ENCODE data around the gene GOLGA8B.
"Not testable (repeated sequence)": the region's sequence is repeated elsewhere in the genome, so short reads cannot be mapped to it uniquely, and the experiment has no call there.

Gene GOLGA8B

GRCh38 chr15:34594361-34594760, 10.9 kb upstream of the GOLGA8B start:
- no peak for DNase-seq

DNA sequence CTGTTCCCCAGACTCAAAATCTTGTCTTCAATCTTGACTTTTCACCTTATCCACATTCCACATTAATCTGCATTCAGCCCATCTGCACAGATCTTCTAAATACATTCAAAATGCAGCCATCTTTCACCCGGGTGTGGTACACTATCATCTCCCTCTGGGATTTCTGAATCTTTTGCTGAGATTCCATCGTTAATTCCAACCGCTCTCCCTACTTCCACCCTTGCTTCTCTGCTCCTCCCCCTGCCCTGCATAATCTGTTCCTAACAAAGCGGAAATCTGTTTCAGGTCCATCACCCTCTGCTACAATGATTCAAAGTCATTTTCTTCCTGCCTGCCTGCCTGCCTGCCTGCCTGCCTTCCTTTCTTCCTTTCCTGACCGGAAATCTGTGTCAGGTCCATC, 7.9 kb upstream of the GOLGA8B start:
- no peak for DNase-seq

DNA sequence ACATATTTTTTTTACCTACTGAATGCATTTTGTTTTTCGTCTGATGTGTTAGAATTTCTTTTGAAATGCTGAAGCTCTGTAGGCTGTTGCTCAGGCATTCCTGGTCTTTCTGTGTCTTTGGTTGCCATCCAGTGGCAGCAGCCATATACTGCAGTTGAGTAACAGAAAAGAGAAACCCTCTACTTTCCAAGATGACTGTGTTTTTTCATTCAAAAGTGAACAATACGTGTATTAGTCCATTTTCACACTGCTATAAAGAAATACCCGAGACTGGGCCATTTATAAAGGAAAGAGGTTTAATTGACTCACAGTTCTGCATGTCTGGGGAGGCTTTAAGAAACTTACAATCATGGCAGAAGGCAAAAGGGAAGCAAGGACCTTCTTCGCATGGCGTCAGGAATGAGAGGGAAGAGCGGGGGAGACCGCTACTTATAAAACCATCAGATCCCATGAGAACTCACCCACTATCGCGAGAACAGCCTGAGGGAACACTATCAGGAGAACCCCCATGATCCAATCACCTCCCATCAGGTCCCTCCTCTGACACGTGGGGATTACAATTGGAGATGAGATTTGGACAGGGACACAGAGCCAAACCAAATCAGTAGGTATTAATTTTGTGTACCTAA, 4.7 kb upstream of the GOLGA8B start:
- peak; percentile 59 to 78 for DNase-seq

DNA sequence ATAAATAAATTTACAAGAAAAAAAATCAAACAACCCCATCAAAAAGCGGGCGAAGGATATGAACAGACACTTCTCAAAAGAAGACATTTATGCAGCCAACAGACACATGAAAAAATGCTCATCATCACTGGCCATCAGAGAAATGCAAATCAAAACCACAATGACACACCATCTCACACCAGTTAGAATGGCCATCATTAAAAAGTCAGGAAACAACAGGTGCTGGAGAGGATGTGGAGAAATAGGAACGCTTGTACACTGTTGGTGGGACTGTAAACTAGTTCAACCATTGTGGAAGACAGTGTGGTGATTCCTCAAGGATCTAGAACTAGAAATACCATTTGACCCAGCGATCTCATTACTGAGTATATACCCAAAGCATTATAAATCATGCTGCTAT, 2.5 kb upstream of the GOLGA8B start:
- DNase-seq, result not testable (repeated sequence)

DNA sequence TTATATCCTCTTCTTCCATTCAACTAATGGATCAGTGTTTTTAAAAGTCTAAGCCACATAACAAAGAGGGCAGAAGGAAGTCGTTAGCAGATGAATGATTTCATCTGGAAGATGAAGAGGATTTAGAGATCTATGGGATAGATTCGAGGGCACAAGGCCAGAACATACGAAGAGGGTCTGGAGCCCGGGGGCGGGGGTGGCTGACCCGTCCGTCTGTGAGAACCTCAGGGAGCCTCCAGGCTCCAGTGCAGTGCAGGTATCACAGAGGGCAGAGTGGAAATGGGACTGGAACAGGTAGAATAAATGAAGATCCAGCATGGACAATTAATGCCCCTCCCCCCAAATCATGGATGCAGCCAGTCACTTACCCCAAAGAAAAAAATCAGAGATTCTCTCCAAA, 1.5 kb upstream of the GOLGA8B start:
- DNase-seq, result no peak

DNA sequence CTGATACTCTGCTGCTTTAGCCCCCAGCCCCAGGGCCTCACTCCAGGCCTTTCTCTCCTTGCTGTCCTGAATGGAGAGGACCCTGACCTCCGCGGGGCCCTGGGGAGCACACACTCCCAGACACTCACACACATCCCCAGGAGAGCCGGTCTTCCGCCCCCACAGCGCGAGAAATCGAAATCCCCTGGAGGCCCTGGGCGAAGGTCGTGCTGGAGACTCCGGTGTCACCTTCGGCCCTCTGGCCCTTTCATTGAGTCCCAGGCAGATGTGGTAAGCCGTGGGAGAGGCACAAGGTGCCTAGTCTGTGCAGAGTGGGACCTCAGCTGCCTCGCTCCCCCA, 848 bp upstream of the GOLGA8B start:
- DNase-seq, result peak in 1 of 2 donors; percentile 0

DNA sequence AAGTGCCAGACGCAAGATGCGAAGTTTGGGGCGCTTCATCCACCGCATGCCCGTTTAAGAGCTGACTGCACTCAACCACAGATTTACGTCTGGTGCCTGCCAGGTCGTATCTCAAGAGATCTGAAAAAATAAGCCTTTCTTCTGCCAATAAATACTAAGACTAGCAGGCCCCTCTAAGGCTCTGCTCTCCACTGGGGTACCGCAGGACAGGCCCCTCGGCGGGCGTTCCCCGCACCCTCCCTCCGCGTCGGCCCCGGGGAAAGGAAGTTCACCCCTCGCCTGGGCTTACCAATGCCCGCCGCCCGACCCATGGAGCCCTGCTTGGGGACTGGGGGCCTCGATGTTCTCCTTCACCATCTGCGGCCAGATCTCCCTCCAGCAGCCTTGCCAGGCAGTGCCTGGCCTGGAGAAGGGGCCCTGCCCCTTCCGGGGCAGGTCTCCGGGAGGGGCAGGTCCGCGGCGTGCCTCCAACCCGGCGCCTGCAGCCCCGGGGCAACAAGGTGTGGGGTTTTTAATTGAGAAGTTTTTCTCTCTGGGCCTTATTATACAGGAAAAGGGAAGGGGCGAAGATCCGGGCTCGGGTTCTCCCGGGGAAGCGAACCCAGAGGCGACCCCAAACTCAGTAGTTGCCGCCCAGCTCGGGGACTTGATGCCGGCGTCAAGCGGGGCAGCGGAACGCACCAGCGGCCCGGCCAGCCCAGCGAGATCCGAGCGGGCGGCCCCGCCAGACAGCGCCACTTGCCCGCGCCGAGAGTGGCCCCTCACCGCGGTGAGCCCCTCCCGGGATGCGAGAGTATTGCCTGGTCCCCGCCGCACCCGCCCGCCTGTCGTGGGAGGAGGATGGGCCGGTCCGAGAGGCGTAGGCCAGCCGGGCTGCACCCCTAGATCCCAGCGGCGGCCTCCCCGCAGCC, 735 bp downstream of the GOLGA8B start:
- DNase-seq, result peak in 1 of 2 donors; percentile 42

- DNase-seq, result not testable (repeated sequence)
Measured at GRCh38 chr15:34581687-34582460, 1.6 kb downstream of the GOLGA8B start.

GRCh38 chr15:34581043-34581365, 2.4 kb downstream of the GOLGA8B start:
- DNase-seq, result no peak

GRCh38 chr15:34580251-34581042, 3.0 kb downstream of the GOLGA8B start:
- not testable (repeated sequence) for DNase-seq

- DNase-seq, result no peak
Measured at GRCh38 chr15:34578283-34578674, 5.2 kb downstream of the GOLGA8B start.

DNA sequence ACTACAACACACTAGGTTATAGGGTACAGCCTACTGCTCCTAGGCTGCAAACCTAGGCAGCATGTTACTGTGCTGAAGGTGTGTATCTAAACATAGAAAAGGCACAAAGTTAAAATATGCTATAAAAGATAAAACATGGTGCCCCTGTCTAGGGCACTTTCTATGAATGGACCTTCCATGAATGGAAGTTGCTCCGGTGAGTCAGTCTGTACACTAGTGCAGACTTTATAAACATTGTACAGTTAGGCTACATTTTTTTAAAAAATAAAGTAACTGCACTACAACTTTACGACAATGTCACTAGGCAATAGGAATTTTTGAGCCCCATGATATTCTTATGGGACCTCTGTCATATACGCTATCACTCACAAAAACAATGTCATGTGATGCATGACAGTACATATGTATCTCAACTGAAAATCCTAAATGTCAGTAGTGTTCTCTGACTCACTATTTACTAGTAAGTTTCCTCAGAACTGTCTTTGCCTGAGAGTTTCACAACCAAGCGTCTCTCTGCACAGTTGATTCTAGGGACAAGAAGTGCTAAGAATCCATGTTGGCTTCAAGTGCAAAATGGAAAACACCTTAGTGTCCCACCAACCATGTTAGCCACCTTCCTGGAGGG, 5.7 kb downstream of the GOLGA8B start:
- not testable (repeated sequence) for DNase-seq

DNA sequence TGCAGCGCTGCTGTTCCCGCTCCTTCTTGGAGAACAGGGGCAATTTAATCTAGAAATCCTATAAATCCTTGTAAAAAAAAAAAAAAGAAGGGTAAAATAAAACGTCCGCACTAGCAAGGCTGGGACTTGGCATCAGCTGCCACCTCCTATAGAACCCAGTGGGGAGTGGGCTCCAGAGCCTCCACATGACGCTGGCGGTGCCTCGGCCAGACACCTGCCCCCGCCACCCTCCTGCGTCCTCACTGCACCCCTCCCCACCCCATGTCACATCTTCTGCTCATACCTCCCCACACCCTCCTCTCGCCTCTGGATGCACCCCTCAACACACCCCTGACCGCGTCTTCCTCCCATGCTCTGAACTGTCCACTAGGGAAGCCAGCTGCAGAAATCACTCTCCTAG, 8.4 kb downstream of the GOLGA8B start:
- DNase-seq, result not testable (repeated sequence)

DNA sequence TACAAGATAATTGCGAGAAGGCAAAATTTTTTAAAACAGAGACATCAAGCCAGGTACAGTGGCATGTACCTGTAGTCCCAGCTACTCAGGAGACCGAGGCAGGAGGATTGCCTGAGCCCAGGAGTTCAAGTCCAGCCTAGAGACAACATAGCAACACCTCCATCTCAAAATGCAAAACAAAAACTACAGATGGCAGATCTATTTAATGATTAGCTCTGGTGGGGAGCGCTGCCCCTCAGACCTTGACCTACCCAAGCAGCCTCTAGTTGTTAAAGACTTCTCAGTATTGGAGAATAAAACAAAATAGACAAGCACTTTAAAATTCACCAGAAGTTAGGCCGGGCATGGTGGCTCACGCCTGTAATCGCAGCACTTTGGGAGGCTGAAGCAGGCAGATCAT, 10.5 kb downstream of the GOLGA8B start:
- DNase-seq, result not testable (repeated sequence)

- DNase-seq, result not testable (repeated sequence)
Measured at GRCh38 chr15:34572019-34572641, 11.3 kb downstream of the GOLGA8B start.

DNA sequence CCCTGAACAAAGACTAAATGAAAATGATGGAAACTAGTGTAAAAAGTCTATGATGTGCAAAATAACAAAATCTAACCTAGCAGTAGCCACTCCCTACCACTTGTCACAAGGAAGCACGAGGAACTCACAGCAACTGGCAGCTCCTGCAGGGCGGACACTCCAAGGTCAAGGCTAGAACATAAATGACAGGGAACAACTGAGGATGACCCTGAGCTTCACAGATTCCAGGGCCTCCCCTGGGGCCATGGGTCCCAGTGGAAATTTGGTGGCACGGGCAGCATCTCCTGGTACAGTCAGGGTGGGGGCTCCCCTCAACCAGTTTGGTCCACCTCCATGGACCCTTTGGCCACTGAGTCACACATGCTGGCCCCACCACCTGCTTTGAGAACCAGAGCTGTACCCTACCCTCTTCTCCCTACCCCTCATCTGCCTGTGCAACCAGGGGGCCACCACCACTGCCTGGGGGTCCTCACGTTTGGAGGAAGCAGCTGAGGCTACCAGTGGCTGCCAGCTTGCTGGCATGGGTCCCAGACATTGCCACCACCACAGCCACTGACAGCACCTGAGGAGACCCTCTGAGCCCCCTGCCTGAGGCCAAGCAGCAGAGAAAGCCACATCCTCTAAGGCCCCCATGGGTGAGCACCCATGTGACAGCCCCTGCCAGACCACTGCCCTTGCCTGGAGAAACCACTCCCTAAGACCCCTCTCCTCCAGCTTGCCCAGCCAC, 13.6 kb downstream of the GOLGA8B start:
- not testable (repeated sequence) for DNase-seq

GRCh38 chr15:34567174-34567573, 16.3 kb downstream of the GOLGA8B start:
- not testable (repeated sequence) for DNase-seq

GRCh38 chr15:34564711-34565110, 18.7 kb downstream of the GOLGA8B start:
- DNase-seq, result not testable (repeated sequence)

DNA sequence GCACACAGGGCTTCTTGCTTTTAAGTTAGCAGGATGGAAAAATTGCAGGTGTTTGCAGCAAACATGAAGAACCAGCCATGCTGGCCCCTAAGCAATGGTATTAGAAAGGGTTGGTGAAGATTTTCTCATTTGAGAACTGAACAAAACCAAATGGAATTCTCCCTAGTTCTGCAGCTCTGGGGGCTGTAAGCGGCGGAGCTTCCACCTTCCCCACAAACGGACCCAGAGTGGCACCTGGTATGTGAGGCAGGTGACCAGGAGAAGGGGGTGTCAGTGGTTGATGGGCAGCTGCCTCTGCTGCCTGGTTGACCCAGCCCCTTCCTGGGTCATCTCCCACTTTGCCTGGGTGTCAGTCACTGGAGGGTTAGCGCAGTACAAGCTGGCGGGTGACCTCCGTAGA, 22.6 kb downstream of the GOLGA8B start:
- DNase-seq, result not testable (repeated sequence)

- not testable (repeated sequence) for DNase-seq
Measured at GRCh38 chr15:34559764-34560163, 23.7 kb downstream of the GOLGA8B start.

DNA sequence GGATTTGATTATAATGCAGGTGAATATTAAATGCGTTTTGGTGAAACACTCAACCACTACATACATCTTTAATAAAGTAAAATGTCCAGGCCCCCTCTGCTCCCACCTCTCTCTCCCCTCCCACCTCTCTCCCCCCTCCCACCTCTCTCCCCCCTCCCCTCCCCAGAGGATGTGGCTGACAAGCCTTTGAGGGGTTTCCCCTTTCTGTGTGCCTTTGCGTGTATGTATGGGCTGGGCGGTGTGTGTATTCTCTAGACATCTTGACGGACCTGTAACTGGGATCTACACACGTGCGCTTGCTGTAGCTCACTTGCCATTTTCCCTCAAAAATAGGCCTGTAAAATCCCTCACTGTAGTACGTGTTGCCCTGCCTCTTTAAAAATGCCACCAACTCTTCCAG, 28.3 kb downstream of the GOLGA8B start:
- DNase-seq, result not testable (repeated sequence)

Data from CD4-positive, alpha-beta T cell treated with Interferon alpha-2 for 1 hour (primary cell).